Natural killer cell (primary cell): ENCODE measurements around the gene SPNS2. TPM values are rescaled to one million over a fixed set of nuclear protein-coding genes. Genes with fewer than 3 reads are reported as not detected.

Experiments
- ATAC-seq, 3 donors: fragments of 150-1000 bp in 2 of 3; fragments of 200-7000 bp in 1 of 3; cut with Tn5 transposase; 1 replicate in 1 of 3; 2 replicates in 2 of 3; pipeline ENCODE4 v1.10.0; 2021; ENCODE audit warnings: mild to moderate bottlenecking in 2 of 3, moderate library complexity in 2 of 3
- DNase-seq, 2 donors: peaks; one replicate each; pipeline versions ENCODE4 v3.0.0 to v3.0.0-alpha.2; 2013 to 2021; ENCODE audit warnings: mixed read lengths in 1 of 2
- H3K27ac ChIP-seq: one replicate; pipeline ENCODE4 v1.5.1; 2013; ENCODE audit warnings: mild to moderate bottlenecking, low read length
- H3K27me3 ChIP-seq: one replicate; pipeline ENCODE4 v1.6.1; 2013; ENCODE audit warnings: low read length; ENCODE audit not compliant: control insufficient read depth, insufficient read depth
- H3K36me3 ChIP-seq: one replicate; pipeline ENCODE4 v1.6.1; 2013; ENCODE audit warnings: low read length; ENCODE audit not compliant: control insufficient read depth, insufficient read depth
- H3K4me1 ChIP-seq: one replicate; pipeline ENCODE4 v1.6.1; 2013; ENCODE audit warnings: low read length; ENCODE audit not compliant: control insufficient read depth, insufficient read depth
- H3K4me3 ChIP-seq: one replicate; pipeline ENCODE4 v1.5.1; 2013; ENCODE audit warnings: low read length
- H3K9me3 ChIP-seq: one replicate; pipeline ENCODE4 v1.6.1; 2013; ENCODE audit warnings: low read length; ENCODE audit not compliant: control insufficient read depth, insufficient read depth
- H3K27ac Mint-ChIP-seq, 2 donors: one replicate each; pipeline ENCODE4 v1.8.0; 2022; ENCODE audit warnings: mild to moderate bottlenecking in 2 of 2, mixed read lengths in 2 of 2, moderate library complexity in 1 of 2
- H3K27me3 Mint-ChIP-seq, 2 donors: one replicate each; pipeline ENCODE4 v1.8.0; 2022; ENCODE audit warnings: low read depth in 2 of 2, mixed read lengths in 2 of 2
- H3K36me3 Mint-ChIP-seq: one replicate; pipeline ENCODE4 v1.8.0; 2022; ENCODE audit warnings: mixed read lengths
- H3K4me1 Mint-ChIP-seq, 2 donors: one replicate each; pipeline ENCODE4 v1.8.0; 2022; ENCODE audit warnings: mixed read lengths in 2 of 2
- H3K4me3 Mint-ChIP-seq: one replicate; pipeline ENCODE4 v1.8.0; 2022; ENCODE audit warnings: mild to moderate bottlenecking, moderate library complexity, mixed read lengths
- H3K9me3 Mint-ChIP-seq, 2 donors: one replicate each; pipeline ENCODE4 v1.8.0; 2022; ENCODE audit warnings: mixed read lengths in 2 of 2
- CTCF ChIP-seq: fragments of 200-600 bp; IDR thresholded peaks from one replicate; pipeline ENCODE4 v1.8.0; 2022; ENCODE audit warnings: antibody characterized with exemption
- WGBS: methylation state at CpG from one replicate; pipeline ENCODE4 v1.1.7; 2013; ENCODE audit warnings: missing lambda C conversion rate; ENCODE audit not compliant: insufficient coverage; 5-methylcytosine and 5-hydroxymethylcytosine counted together
- intact Hi-C: fragments of 100-400 bp; cut with micrococcal nuclease; formaldehyde crosslinking; loops from one replicate; pipeline ENCODE4 v1.14.2; 2022
- total RNA-seq, 4 donors: library from RNA; stranded (reverse); fragments of 120-200 nt in 1 of 4; gene quantifications; one replicate each; pipeline versions ENCODE4 v1.2.3 to v1.2.4, GENCODE V29; 2013 to 2022

SPNS2 gene
- total RNA-seq, 3 donors from 2014 or later (not counting 1 experiment from before 2014, with no cell fraction given): 0.28 to 0.93 (median 0.43) TPM

- DNase-seq (no peak), ATAC-seq (no peak)
- no peak overlapping the region for H3K4me3 ChIP-seq
- intact Hi-C loops: no loop called here
- H3K27me3 Mint-ChIP-seq: no peaks in the 10 kb centered on the region
- no peaks in the 10 kb centered on the region for H3K9me3 Mint-ChIP-seq
- no peaks in the 10 kb centered on the region for H3K4me1 ChIP-seq
- no peak overlapping the region for H3K27ac ChIP-seq
- H3K4me3 Mint-ChIP-seq: no peak overlapping the region
- no peaks in the 10 kb centered on the region for H3K36me3 Mint-ChIP-seq
- WGBS: 97% methylated on average over 36 of the region's 37 CpGs
- H3K4me1 Mint-ChIP-seq: peaks cover 0 to 5% of the 10 kb centered on the region in 2 donors
- no peaks in the 10 kb centered on the region for H3K9me3 ChIP-seq
- H3K27me3 ChIP-seq: no peaks in the 10 kb centered on the region
- no peak for TF ChIP-seq CTCF
- H3K36me3 ChIP-seq: peaks cover 83% of the 10 kb centered on the region
- no peak overlapping the region for H3K27ac Mint-ChIP-seq
Observed at GRCh38 chr17:4544135-4544950, 45.7 kb downstream of the SPNS2 start.

GRCh38 chr17:4544951-4545216 is 46.2 kb downstream of the SPNS2 start:
- H3K9me3 Mint-ChIP-seq: no peaks in the 10 kb centered on the region
- H3K27me3 Mint-ChIP-seq: no peaks in the 10 kb centered on the region
- no peaks in the 10 kb centered on the region for H3K36me3 Mint-ChIP-seq
- TF ChIP-seq CTCF: no peak
- H3K4me3 Mint-ChIP-seq: no peak overlapping the region
- ATAC-seq (no peak), DNase-seq (no peak)
- intact Hi-C loops: no loop called here
- Histone ChIP-seq H3K9me3 (no peaks in the 10 kb centered on the region), H3K27ac (no peak overlapping the region), H3K27me3 (no peaks in the 10 kb centered on the region), H3K4me1 (no peaks in the 10 kb centered on the region), H3K4me3 (no peak overlapping the region), H3K36me3 (peaks cover 81% of the 10 kb centered on the region)
- peaks cover 0 to 1% of the 10 kb centered on the region in 2 donors for H3K4me1 Mint-ChIP-seq
- WGBS: 99% methylated on average over 15 of the region's 18 CpGs
- no peak overlapping the region for H3K27ac Mint-ChIP-seq

- no peaks in the 10 kb centered on the region for H3K27me3 ChIP-seq
- H3K9me3 Mint-ChIP-seq: no peaks in the 10 kb centered on the region
- H3K4me3 Mint-ChIP-seq: no peak overlapping the region
- H3K27ac ChIP-seq: no peak overlapping the region
- H3K36me3 Mint-ChIP-seq: no peaks in the 10 kb centered on the region
- no peak for ATAC-seq
- no peak overlapping the region for H3K27ac Mint-ChIP-seq
- H3K4me3 ChIP-seq: no peak overlapping the region
- no peaks in the 10 kb centered on the region for H3K4me1 Mint-ChIP-seq
- H3K4me1 ChIP-seq: no peaks in the 10 kb centered on the region
- H3K27me3 Mint-ChIP-seq: no peaks in the 10 kb centered on the region
- WGBS: 94% methylated on average over 32 of the region's 32 CpGs
- intact Hi-C loops: no loop called here
- DNase-seq: no peak
- no peak for TF ChIP-seq CTCF
- no peaks in the 10 kb centered on the region for H3K9me3 ChIP-seq
- peaks cover 81% of the 10 kb centered on the region for H3K36me3 ChIP-seq
Observed at GRCh38 chr17:4545217-4545951, 46.7 kb downstream of the SPNS2 start.
